PFSK-1 (cell line): Measurements from ENCODE around the gene PICALM.

Experiments used
- FOXP2 ChIP-seq: optimal IDR thresholded peaks from 2 replicates; pipeline ENCODE3; 2011; ENCODE audit warnings: borderline replicate concordance, control low read depth, inconsistent platforms; ENCODE audit not compliant: insufficient read depth; ENCODE audit errors: extremely low read length, extremely low read depth
- POLR2AphosphoS5 ChIP-seq: IDR thresholded peaks from 2 replicates; pipeline ENCODE4 v1.6.1; 2012; ENCODE audit warnings: low read depth, mild to moderate bottlenecking, control low read depth, low read length, moderate library complexity
- SIN3A ChIP-seq: IDR thresholded peaks from 2 replicates; pipeline ENCODE4 v1.6.1; 2012; ENCODE audit warnings: mild to moderate bottlenecking, low read length, moderate library complexity, borderline replicate concordance; ENCODE audit not compliant: insufficient read depth
- TAF1 ChIP-seq: IDR thresholded peaks from 2 replicates; pipeline ENCODE4 v1.6.1; 2012; ENCODE audit warnings: low read length, control low read depth, borderline replicate concordance; ENCODE audit not compliant: insufficient read depth
- TF ChIP-seq, protein P1 (sequence below), 2 experiments: IDR thresholded peaks; 2 replicates each; pipeline versions ENCODE4 v1.6.1 to v1.8.0; 2011 to 2012; ENCODE audit warnings: low read depth in 2 of 2, low read length in 2 of 2, control low read depth in 1 of 2, inconsistent platforms in 1 of 2, mild to moderate bottlenecking in 1 of 2, moderate library complexity in 1 of 2; ENCODE audit not compliant: insufficient read depth in 1 of 2

Gene PICALM

DNA sequence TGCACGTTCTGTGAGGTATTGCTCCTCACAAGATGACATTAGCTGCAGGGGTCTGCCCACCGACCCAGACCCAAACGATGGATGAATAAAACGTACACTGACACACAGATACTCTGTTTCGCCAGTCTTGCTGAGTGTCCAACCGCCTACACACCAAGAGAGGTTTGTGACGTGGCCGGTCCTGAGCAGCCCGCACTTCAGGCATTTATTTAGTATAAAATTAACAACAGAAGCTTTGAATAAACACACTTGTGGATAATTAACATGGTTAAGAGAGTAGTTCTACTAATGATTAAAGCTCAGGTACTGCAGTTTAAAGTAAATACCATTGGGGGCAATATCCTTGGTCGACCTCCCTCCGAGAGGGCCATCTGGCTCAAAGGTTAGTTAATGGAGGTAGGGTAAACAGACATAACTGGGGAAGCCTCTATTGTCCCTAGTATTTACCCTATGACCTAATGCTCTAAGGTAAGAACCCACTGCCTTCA lies 138.0 kb downstream of the PICALM start:
- TF ChIP-seq, protein P1, sequence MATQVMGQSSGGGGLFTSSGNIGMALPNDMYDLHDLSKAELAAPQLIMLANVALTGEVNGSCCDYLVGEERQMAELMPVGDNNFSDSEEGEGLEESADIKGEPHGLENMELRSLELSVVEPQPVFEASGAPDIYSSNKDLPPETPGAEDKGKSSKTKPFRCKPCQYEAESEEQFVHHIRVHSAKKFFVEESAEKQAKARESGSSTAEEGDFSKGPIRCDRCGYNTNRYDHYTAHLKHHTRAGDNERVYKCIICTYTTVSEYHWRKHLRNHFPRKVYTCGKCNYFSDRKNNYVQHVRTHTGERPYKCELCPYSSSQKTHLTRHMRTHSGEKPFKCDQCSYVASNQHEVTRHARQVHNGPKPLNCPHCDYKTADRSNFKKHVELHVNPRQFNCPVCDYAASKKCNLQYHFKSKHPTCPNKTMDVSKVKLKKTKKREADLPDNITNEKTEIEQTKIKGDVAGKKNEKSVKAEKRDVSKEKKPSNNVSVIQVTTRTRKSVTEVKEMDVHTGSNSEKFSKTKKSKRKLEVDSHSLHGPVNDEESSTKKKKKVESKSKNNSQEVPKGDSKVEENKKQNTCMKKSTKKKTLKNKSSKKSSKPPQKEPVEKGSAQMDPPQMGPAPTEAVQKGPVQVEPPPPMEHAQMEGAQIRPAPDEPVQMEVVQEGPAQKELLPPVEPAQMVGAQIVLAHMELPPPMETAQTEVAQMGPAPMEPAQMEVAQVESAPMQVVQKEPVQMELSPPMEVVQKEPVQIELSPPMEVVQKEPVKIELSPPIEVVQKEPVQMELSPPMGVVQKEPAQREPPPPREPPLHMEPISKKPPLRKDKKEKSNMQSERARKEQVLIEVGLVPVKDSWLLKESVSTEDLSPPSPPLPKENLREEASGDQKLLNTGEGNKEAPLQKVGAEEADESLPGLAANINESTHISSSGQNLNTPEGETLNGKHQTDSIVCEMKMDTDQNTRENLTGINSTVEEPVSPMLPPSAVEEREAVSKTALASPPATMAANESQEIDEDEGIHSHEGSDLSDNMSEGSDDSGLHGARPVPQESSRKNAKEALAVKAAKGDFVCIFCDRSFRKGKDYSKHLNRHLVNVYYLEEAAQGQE (IDR thresholded peaks at IDR 0.05; ENCODE audit: insufficient read depth in 1 of 2, low read depth in 2 of 2, low read length in 2 of 2): no peak
- no peak for TF ChIP-seq TAF1
- no peak for TF ChIP-seq POLR2AphosphoS5
- no peak for TF ChIP-seq SIN3A
- no peak for TF ChIP-seq FOXP2

DNA sequence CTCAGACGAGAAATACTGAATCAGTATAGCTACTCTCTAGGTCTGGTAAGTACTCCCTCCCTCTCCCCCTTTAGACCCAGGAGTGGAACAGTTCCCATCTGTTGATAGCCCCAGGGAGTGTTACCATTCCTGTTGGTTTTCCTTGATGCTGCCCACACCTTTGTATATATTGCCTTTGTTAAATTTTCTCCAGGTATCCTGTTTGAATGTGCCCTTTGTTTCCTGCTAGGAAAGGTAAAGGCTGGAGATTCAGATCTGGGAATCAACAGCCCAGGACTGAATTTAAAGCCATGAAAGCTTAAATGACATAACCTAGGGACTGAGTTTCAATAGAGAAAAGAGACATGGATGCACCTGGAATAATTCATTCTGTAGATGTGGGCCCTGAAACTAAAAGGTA lies 145.4 kb downstream of the PICALM start:
- TF ChIP-seq POLR2AphosphoS5 (no peak), SIN3A (no peak), TAF1 (no peak), FOXP2 (no peak)
- TF ChIP-seq, protein P1 (IDR thresholded peaks at IDR 0.05; ENCODE audit: insufficient read depth in 1 of 2, low read depth in 2 of 2, low read length in 2 of 2): no peak

DNA sequence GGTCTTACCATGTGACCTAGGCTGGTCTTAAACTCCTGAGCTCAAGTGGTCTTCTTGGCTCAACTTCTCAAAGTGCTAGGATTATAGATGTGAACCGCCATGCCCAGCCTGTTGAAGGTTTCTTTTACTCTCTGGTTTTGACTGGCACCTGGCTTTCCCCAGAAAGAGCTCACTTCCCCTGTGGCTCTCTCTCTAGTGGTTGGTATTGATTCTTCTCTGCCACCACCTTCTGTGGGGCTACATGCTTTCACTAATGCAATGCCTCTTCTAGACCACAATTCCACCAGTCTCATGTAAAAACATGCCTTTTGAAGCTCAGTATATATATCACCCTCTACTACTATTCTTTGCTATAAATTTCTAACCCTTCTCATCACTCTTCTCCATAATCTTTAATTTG lies 146.5 kb downstream of the PICALM start:
- TF ChIP-seq SIN3A: no peak
- TF ChIP-seq FOXP2: no peak
- TF ChIP-seq, protein P1 (IDR thresholded peaks at IDR 0.05; ENCODE audit: insufficient read depth in 1 of 2, low read depth in 2 of 2, low read length in 2 of 2): no peak
- no peak for TF ChIP-seq POLR2AphosphoS5
- TF ChIP-seq TAF1: no peak

DNA sequence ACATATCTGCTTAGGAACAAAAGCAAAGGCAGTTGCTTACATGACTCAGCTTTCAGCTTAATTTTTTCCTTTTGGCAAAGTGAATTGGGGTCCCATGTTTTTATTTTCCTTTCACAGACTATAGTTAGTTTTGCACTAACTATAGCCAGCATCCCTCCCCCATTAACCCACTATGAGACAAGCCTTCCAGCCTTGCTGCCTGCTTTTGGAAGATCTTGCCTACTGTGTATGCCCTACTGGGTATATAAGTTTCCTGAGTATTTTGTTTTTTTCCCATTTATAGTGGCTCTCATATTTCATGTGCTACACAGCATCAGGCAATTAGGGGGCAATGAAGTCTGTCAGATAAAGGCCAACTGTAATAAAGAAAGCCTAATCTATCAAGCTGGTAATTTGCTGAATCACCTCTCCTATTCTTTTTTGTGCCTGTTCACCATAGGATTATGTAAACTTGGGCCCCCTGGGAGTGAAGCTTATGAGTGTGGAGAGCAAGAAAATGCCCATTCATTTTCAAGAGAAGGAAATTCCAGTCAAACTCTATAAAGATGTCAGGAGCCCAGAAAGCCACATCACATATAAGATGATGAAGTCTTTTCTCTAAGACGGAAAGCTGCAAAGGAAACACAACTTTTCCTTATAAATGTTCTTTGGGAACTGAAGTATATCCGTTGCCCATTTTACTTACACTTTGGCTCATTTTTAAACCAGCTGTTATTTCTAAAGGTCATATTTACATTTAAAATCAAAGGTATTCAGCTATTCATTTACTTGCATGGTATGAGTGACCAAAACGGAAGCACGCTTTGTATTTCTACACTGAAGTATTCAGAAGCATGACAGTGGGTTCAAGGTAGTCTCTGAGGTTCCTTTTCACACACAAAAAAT lies 149.7 kb downstream of the PICALM start:
- TF ChIP-seq TAF1 (no peak), POLR2AphosphoS5 (no peak), FOXP2 (no peak), SIN3A (no peak)
- TF ChIP-seq, protein P1 (IDR thresholded peaks at IDR 0.05; ENCODE audit: insufficient read depth in 1 of 2, low read depth in 2 of 2, low read length in 2 of 2): no peak
